ENCODE data around the gene GPR158. TPM values are rescaled to one million over a fixed set of nuclear protein-coding genes. Genes with fewer than 3 reads are reported as not detected.

GPR158 gene
- total RNA-seq, 1 donor: 0.18 TPM

- no peak overlapping the region for H3K4me3 ChIP-seq (ENCODE audit: low read depth, low read length)
- TF ChIP-seq CTCF (IDR thresholded peaks at IDR 0.05; ENCODE audit: insufficient read depth, low read length): no peak
- DNase-seq (ENCODE audit: low read depth): no peak
These were observed 357.4 kb downstream of the GPR158 start for GRCh38 chr10:25532213-25532612.

GRCh38 chr10:25536027-25536426, 361.2 kb downstream of the GPR158 start:
- no peak for DNase-seq (ENCODE audit: low read depth)
- no peak overlapping the region for H3K4me3 ChIP-seq (ENCODE audit: low read depth, low read length)
- no peak for TF ChIP-seq CTCF (IDR thresholded peaks at IDR 0.05; ENCODE audit: insufficient read depth, low read length)

- no peak for DNase-seq (ENCODE audit: low read depth)
- no peak overlapping the region for H3K4me3 ChIP-seq (ENCODE audit: low read depth, low read length)
- TF ChIP-seq CTCF (IDR thresholded peaks at IDR 0.05; ENCODE audit: insufficient read depth, low read length): no peak
These were observed 372.6 kb downstream of the GPR158 start for GRCh38 chr10:25547382-25547781.

- no peak for TF ChIP-seq CTCF (IDR thresholded peaks at IDR 0.05; ENCODE audit: insufficient read depth, low read length)
- DNase-seq (ENCODE audit: low read depth): no peak
- H3K4me3 ChIP-seq (ENCODE audit: low read depth, low read length): no peak overlapping the region
These were observed 377.6 kb downstream of the GPR158 start for GRCh38 chr10:25552283-25552919.

- TF ChIP-seq CTCF (IDR thresholded peaks at IDR 0.05; ENCODE audit: insufficient read depth, low read length): no peak
- no peak for DNase-seq (ENCODE audit: low read depth)
- H3K4me3 ChIP-seq (ENCODE audit: low read depth, low read length): no peak overlapping the region
These were observed 381.1 kb downstream of the GPR158 start for GRCh38 chr10:25555865-25556264.

- no peak for TF ChIP-seq CTCF (IDR thresholded peaks at IDR 0.05; ENCODE audit: insufficient read depth, low read length)
- peak; percentile 68 for DNase-seq (ENCODE audit: low read depth)
- no peak overlapping the region for H3K4me3 ChIP-seq (ENCODE audit: low read depth, low read length)
These were observed 381.7 kb downstream of the GPR158 start for GRCh38 chr10:25556457-25556856.

- TF ChIP-seq CTCF (IDR thresholded peaks at IDR 0.05; ENCODE audit: insufficient read depth, low read length): no peak
- DNase-seq (ENCODE audit: low read depth): no peak
- H3K4me3 ChIP-seq (ENCODE audit: low read depth, low read length): no peak overlapping the region
These were observed 382.3 kb downstream of the GPR158 start for GRCh38 chr10:25557136-25557535.
